GM19324 (cell line): ENCODE results near the gene LTN1.
"Not testable (repeated sequence)": the region's sequence is repeated elsewhere in the genome, so short reads cannot be mapped to it uniquely, and the experiment has no call there.

Experiments used
- ATAC-seq: cut with Tn5 transposase; IDR thresholded peaks from one replicate; pipeline ENCODE4 v1.9.1; 2021; ENCODE audit warnings: mild to moderate bottlenecking, moderate library complexity; ENCODE audit not compliant: unreplicated experiment, low FRiP score

The LTN1 gene, protein sequence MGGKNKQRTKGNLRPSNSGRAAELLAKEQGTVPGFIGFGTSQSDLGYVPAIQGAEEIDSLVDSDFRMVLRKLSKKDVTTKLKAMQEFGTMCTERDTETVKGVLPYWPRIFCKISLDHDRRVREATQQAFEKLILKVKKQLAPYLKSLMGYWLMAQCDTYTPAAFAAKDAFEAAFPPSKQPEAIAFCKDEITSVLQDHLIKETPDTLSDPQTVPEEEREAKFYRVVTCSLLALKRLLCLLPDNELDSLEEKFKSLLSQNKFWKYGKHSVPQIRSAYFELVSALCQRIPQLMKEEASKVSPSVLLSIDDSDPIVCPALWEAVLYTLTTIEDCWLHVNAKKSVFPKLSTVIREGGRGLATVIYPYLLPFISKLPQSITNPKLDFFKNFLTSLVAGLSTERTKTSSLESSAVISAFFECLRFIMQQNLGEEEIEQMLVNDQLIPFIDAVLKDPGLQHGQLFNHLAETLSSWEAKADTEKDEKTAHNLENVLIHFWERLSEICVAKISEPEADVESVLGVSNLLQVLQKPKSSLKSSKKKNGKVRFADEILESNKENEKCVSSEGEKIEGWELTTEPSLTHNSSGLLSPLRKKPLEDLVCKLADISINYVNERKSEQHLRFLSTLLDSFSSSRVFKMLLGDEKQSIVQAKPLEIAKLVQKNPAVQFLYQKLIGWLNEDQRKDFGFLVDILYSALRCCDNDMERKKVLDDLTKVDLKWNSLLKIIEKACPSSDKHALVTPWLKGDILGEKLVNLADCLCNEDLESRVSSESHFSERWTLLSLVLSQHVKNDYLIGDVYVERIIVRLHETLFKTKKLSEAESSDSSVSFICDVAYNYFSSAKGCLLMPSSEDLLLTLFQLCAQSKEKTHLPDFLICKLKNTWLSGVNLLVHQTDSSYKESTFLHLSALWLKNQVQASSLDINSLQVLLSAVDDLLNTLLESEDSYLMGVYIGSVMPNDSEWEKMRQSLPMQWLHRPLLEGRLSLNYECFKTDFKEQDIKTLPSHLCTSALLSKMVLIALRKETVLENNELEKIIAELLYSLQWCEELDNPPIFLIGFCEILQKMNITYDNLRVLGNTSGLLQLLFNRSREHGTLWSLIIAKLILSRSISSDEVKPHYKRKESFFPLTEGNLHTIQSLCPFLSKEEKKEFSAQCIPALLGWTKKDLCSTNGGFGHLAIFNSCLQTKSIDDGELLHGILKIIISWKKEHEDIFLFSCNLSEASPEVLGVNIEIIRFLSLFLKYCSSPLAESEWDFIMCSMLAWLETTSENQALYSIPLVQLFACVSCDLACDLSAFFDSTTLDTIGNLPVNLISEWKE (N-terminal part only)

DNA sequence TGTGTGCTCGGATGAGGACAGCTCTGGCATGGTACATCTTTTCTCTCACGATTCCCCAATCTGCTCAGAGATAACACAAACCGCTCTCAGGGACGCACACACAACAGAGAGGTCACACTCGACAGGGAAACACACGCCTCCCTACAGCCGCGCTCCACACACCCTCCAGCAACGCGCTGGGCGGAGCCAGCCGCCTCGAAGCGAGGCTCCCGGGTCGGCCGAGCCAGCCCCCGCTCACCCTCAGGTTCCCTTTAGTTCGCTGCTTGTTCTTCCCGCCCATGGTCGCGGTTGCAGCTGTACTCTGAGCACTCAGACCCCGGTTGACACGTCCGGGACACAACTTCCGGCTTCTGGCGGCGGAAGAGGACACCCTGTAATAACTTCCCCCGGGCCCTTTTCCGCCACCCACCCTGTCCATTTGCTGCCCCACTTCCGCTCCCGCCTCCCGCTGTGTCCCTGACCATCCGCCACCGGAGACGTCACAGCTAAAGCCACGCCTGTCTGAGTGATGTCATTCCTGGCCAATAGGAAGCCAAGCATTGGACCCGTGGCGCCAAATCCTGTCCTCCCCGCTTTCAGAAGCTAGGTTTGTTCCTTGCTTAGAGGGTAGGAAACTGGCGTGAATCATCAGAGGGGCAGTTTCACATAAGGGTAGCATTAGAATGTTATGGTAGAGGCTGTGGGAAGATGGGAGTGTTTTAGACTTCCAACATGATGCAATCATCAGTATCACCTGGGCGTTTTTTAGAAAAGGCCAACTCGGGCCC is at the start of gene LTN1:
Gene LTN1 (minus strand): TSS at position 352 of the 767 bp plus-strand sequence. CDS start 72 bp downstream, at position 280.
- peak; percentile 99 for ATAC-seq

DNA sequence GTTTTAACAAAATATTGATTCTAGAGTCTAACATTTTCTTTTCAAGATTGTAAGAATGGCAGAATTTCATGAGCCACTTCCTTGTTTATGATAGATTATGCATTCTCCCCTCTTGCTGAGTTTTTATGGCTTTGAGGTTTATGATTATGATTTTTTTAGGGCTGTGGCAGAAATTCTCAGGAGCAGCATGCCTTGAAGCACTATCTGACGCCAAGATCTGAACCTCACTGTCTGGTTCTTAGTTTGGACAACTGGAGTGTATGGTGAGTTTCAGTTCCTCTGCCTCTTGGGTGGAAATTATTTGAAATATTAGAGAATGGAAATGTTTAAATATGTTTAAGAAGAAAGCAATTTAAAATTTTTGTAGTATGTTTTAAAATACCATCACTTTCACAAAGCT is 42.0 kb upstream of the LTN1 start:
- ATAC-seq = no peak

DNA sequence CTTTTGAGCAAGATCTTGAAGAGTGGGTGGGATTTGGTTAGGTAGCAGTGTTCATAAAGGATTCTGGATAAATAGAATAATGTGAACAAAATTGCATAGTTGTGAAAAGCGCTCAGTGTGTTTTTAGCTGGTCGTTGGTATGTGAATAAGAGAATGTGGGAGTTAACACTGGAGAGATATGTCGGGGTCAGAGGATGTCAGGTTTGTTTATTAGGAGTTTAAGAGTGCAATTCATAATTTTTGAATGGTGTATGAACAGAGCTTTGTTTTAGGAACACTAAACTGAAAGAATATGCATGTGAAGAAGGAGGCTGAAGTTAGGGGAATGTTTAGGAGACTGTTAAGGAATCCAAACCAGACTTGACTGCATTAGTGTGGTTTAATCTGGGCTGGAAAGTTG is 41.2 kb upstream of the LTN1 start:
- no peak for ATAC-seq

DNA sequence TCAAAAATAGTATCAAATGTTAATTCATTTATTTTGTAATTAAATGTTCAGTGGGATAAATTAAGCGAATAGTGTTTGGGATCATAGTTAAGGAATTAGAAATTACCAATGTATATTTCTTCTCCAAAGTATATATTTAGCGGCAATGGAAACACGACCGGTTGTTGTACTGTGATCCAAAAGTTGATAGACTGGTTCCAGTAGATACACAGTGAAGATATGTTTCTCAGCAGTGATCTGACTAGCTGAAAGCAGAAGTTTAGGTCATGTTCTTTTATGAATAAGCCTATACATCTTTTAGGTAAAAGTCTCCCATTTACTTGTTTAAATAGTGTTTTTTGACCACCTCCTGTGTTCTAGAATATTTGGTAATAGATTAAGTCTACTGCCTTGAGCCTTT is 40.6 kb upstream of the LTN1 start:
- ATAC-seq = no peak

DNA sequence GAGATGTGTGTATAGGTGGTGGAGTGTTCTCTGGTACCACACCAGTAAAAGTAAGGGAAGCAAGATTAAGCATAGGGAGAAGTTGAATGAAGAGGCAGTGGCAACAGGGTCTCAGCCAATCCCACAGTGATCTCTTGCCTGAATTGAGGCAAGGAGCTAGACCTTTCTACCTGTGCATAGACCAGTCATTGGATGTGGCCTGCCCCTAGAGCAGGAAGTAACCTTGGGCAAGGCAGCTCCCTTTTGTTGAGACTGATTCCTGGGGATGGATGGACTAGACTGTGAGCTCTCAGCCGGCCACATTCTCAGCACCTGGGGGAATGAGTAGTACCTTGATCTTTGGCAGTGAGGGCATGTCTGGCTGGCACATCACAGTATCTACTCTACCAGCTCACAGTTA is 38.2 kb upstream of the LTN1 start:
- ATAC-seq = no peak

DNA sequence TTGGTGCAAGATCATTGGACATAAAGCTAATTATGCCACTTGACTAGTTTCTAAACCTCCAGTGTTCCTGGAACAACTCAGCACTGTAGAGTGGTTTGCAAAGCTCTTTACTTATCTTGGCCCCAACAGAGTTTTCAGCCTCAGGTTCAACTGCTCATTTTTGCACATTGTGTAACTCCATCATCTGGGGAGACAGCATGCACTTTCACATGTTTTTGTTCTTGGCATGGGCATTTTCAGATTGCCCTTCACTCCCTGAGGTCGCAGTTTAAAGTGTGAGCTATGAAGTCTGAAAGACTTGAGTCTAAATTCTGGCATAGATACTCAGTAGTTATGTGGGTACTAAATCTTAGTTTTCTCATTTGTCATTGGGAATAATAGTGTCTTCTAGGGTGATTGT is 36.8 kb upstream of the LTN1 start:
- no peak for ATAC-seq

DNA sequence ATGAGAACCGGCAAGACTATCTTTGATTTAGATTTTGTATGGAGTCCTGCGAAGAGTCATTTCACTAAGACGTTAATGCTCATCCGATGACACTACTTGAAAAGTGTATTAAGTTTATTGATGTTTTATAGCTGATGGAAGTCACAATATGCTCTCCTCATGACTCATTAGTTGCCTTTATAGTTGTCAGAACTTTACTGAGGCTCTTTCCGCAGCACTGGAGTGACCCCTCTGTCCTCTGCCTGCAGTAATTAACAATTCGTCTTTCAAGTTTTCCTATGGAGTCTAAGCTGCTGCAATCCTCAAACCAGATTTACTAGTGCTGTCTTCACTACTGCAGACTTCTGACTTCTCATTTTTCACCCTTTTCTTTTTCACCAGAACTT is 32.6 kb upstream of the LTN1 start:
- no peak for ATAC-seq

DNA sequence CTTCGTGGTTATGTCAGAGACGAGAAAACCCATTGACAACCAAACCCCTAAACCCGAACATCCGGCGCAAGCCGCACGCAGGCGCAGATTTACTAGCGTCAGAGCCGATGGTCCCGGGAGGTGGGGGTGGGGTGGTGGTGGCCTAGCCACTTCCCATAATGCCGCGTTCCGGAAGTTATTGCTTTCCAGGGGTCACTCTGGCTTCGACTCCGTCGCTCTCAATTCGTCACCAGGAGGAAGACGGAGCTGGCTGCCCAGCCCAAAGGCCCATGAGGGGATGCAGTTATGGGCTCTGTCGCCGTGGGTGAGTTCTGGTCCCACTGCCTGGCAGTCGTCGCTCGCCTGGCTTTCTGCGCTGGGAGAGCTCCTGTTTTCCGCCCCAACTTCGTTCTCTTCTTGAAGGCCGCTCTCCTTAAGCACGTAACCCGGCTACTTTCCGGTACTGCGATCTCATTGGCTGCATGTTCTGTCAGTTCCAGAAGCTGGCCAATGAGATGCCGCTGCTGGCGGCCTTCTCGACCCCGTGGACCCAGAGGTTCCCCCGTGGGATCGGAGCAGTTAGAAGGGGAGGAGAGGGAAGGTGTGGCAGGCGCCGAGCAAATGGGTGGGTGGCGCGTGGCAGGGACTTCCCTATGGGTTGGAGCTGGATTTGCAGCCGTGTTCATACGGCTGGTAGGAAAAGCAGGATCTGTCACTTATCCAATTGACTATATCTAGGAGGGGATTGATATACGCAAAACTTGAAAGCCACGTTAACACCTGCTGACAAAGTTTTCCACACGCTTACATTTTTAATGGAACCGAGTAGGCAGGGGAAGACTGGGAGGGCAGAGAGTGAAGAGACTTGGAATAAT is 32.0 kb upstream of the LTN1 start, which contains the start of gene USP16:
Gene USP16 (plus strand): TSS at position 195 of the 854 bp plus-strand sequence. CDS start 3,246 bp downstream, outside the sequence.
- peak; percentile 99 for ATAC-seq

DNA sequence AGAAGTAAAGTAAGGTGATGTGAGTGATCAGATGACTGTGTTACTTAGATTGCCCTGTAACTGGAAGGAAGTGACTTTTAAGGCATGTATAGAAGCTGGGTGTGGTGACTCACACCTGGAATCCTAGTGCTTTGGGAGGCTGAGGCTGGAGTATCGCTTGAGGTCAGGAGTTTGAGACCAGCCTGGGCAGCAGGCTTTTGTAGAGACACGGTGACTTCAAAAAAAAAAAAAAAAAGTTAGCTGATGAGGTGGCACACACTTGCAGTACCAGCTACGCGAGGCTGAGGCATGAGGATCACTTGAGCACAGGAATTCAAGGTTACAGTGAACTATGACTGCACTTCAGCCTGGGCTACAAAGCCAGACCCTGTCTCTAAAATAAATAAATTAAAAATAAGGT is 29.5 kb upstream of the LTN1 start:
- ATAC-seq = no peak

DNA sequence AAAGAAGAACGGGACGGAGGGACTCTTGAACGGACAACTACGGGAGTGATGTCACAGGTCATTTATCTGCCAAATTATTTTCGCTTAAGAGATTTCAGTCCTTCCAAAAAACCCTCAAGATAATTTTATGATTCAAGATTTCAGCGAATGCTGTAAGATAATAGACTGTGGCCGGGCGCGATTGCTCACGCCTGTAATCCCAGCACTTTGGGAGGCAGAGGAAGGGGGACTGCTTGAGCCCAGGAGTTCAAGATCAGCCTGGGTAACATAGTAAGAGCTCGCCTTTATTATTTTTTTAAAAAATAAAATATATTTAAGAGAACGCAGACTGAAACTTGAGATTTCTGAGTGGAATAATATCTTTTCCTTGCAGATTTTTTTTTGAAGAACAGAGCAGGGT is 25.9 kb upstream of the LTN1 start:
- ATAC-seq = no peak

DNA sequence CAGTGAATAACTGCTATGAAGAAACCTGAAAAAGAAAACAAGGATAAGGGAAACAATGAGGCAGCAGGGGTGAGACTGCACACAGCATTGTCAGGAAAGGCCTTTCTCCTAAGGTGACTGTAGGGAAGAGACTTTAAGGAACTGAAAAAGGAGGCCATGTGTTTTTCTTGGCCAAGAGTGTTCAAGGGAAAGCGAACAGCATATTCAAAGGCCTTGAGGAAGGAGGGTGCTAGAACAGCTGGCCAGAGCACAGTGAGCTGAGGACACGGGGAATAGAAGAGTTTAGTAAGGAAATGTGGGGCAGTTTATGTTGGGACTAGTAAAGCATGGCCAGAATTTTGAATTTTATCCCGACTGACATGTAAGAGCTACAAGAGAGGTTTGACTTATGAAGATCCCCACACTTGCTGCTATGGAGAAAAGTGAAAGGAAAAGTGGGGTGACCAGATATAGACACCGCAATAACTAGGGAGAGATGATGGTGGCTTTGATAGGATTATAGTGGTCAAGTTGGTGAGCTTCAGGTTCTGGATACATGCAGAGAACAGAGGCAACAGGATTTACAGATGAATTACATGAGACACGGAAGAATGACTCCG is 25.1 kb upstream of the LTN1 start:
- no peak for ATAC-seq

DNA sequence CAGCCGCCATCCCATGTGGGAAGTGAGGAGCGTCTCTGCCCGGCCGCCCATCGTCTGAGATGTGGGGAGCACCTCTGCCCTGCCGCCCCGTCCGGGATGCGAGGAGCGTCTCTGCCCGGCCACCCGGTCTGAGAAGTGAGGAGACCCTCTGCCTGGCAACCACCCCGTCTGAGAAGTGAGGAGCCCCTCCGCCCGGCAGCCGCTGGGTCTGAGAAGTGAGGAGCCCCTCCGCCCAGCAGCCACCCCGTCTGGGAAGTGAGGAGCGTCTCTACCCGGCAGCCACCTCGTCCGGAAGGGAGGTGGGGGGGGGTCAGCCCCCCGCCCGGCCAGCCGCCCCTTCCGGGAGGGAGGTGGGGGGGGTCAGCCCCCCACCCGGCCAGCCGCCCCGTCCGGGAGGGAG is 18.6 kb upstream of the LTN1 start:
- ATAC-seq = not testable (repeated sequence)

DNA sequence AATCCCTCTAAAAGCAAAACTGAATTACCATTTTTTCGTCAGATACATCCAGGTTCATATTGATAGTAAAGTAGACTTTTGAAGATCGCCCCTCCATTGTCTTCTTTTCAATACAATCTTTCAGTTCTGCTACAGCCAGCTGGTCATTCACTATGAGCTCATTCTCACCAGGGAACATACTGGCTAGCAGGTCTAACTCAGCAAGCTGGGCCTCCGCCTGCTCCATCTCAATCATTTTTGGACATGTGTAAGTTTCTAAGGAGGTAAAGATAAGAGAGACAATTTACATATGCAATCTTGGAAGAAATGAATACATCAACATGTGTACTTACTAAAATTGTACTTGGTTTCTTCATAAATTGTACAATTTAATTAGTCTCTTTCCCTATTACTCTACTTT is 15.7 kb upstream of the LTN1 start:
- no peak for ATAC-seq

DNA sequence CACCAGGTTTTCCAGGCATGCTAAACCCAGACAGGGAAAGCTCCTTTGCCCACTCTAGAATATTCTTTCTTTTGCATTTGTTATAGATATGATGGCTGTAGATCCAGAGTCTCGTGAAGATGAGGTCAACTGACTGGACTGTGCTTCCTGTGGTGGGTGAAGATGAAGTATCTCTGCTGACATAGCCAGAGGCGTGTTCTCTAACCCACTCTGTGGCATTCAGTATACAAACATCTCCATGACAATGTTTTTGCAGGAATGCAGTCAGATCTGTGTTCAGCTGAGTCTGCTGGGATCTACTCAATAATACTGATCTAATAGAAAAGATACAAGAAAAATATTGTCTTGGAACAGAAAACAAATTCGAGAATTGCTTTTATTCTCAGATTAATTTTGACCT is 15.1 kb upstream of the LTN1 start:
- no peak for ATAC-seq

DNA sequence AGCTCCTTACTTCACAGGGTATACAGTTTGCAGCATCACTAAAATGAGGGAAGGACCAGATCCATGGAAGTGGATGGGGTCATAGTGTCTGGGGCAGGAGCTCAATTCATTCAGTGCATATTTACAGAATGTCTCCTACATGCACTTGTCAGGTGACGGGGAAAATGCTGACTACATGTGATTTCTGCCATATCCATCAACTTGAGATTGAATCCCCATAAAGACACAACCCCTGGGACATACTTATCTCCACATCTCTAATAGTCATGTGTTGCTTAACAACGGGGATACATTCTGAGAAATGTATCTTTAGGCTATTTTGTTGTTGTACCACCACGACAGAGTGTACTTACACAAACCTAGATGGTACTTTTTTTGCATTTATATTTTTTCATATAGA is 14.5 kb upstream of the LTN1 start:
- no peak for ATAC-seq

DNA sequence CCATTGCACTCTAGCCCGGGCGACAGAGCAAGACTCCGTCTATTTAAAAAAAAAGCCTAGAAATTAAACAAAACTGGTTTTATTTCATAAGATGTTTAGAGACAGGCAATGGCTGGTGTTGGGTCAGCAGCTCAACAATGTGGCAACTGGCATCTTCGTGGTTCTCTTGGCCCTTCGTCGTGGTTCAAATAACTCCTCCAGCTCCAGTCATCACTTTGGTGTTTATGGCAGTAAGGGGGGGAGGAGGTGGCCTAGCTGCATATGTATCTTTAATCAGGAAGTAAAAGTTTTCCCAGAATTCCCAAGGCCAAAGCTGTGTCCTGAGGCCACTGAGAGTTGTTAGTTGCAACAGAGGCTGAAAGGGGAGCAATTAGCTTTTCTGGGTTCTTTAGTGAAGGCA is 13.0 kb upstream of the LTN1 start:
- ATAC-seq = no peak

DNA sequence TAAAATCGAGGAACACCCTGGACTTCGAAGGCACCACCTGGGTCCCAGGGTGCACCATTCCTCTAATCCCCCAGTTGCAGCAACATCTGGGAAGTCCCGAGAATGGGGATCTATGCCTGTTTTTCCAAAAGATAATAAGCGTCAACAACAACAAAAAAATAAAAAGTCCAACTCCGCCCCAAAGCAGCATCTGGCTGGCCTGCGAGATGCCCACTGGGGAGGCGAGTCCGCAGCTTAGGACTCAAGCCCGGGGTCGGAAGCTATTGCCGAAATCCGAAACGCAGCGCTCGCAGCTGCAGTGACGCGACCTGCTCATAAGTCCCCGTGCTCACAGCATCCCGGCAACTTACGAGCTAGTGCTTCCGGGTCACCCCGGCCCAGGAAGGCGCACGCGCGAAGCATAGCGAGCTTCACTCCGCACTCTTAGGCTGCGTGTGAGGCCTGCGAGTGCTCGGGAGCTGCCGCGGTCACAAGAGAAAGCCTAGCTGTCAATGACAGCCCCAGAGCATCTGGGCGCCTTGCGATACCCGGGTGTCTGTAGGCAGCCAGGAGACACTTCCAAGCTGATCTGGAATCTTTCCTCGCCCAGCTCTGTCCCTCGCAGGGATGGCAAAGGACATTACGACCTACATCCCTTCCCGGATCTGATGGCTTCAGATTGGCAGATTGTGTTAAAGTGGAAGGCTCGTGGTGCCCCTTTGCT is 9.9 kb upstream of the LTN1 start:
- ATAC-seq = peak; percentile 98

DNA sequence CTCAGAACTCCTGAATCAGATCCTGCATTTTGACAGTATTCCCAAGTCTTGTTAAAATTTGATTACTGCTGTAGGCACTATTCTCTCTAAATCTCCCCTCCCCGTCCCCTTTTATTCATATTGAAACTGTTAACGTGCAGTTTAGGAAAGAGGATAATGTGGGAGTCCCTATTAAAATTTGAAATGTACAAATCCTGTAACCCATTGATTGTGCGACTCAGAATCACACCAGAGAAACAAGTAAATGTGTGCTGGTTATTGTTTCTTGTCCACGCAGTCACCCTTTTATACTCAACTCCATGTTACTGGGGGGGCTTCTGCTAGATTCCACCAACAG is 584 bp upstream of the LTN1 start:
- no peak for ATAC-seq
